A549 (cell line): ENCODE measurements around the gene KIF5A. TPM values are rescaled to one million over a fixed set of nuclear protein-coding genes. Genes with fewer than 3 reads are reported as not detected.

Source experiments
- ATAC-seq, 2 experiments: fragments of 200-7000 bp in 1 of 2; fragments of >200 bp in 1 of 2; cut with Nextera tagmentation in 1 of 2; cut with Tn5 transposase in 1 of 2; 3 replicates each; pipeline versions ENCODE4 v1.8.0 to v1.9.1; 2018 to 2020; ENCODE audit warnings: mild to moderate bottlenecking in 1 of 2, moderate library complexity in 1 of 2
- CTCF ChIA-PET: fragments of 300-600 bp; sonication (Branson Sonifier 250); formaldehyde crosslinking; extraction: SDS; loops from one replicate; lab custom pipeline; 2021; ENCODE audit warnings: antibody characterized with exemption, inconsistent platforms; lab: Yijun Ruan, JAX
- POLR2A ChIA-PET: fragments of 350-600 bp; formaldehyde crosslinking; extraction: SDS; loops from one replicate; lab custom pipeline; 2021; ENCODE audit warnings: antibody characterized with exemption, inconsistent platforms; lab: Yijun Ruan, JAX
- DNase-seq, 2 experiments: peaks; one replicate each; pipeline versions ENCODE4 v3.0.0 to v3.0.0-alpha.2; 2011 to 2016; ENCODE audit warnings: low read depth in 1 of 2, low spot score in 1 of 2
- FAIRE-seq: peaks from 2 replicates; lab custom pipeline; 2011; peaks lifted over from hg19 to GRCh38; lab: Jason Lieb, UNC
- H3K27ac ChIP-seq, 2 experiments: fragments of >200 bp; sonication (Bioruptor Twin); formaldehyde crosslinking; 3 replicates each; pipeline ENCODE4 v1.5.1; 2016 to 2017
- H3K4me1 ChIP-seq: fragments of >200 bp; sonication (Bioruptor Twin); formaldehyde crosslinking; 3 replicates; pipeline ENCODE4 v1.6.1; 2016
- H3K4me2 ChIP-seq: fragments of >200 bp; sonication (Bioruptor Twin); formaldehyde crosslinking; 3 replicates; pipeline ENCODE4 v1.6.1; 2016
- H3K4me3 ChIP-seq: fragments of >200 bp; sonication (Bioruptor Twin); formaldehyde crosslinking; 3 replicates; pipeline ENCODE4 v1.5.1; 2016
- H3K9me3 ChIP-seq: fragments of >200 bp; sonication (Bioruptor Twin); formaldehyde crosslinking; 3 replicates; pipeline ENCODE4 v1.6.1; 2016
- BCL3 ChIP-seq: fragments of >200 bp; sonication (Bioruptor Twin); formaldehyde crosslinking; IDR thresholded peaks from 3 replicates; pipeline ENCODE4 v1.6.1; 2016
- BHLHE40 ChIP-seq: IDR thresholded peaks from 2 replicates; pipeline ENCODE4 v1.6.1; 2012; ENCODE audit warnings: low read depth, low read length, inconsistent platforms
- CBX2 ChIP-seq: fragments of 200-600 bp; sonication (generic); IDR thresholded peaks from 2 replicates; pipeline ENCODE4 v1.6.1; 2016; ENCODE audit warnings: low read depth, mild to moderate bottlenecking, borderline replicate concordance
- EHF ChIP-seq: fragments of 250-450 bp; sonication (Bioruptor Pico); IDR thresholded peaks from 2 replicates; pipeline ENCODE4 v1.5.0; 2020; ENCODE audit warnings: mild to moderate bottlenecking
- EHMT2 ChIP-seq: fragments of 200-600 bp; sonication (generic); IDR thresholded peaks from 2 replicates; pipeline ENCODE4 v1.6.1; 2016; ENCODE audit warnings: antibody characterized with exemption, low read depth, mild to moderate bottlenecking, moderate library complexity
- ELK1 ChIP-seq: fragments of 150-350 bp; IDR thresholded peaks from 2 replicates; pipeline ENCODE4 v1.6.1; 2014; ENCODE audit warnings: low read depth, mild to moderate bottlenecking, low read length
- ESRRA ChIP-seq: fragments of 150-350 bp; IDR thresholded peaks from 2 replicates; pipeline ENCODE4 v1.6.1; 2014; ENCODE audit warnings: mild to moderate bottlenecking, low read length, borderline replicate concordance
- GATA3 ChIP-seq: IDR thresholded peaks from 2 replicates; pipeline ENCODE4 v1.6.1; 2012; ENCODE audit warnings: borderline replicate concordance
- HES2 ChIP-seq: fragments of >200 bp; sonication (Bioruptor Twin); formaldehyde crosslinking; IDR thresholded peaks from 2 replicates; pipeline ENCODE4 v1.6.1; 2016
- HMGXB4 ChIP-seq: fragments of 250-450 bp; sonication (Bioruptor Pico); IDR thresholded peaks from 2 replicates; pipeline ENCODE4 v1.5.0; 2021; ENCODE audit warnings: mild to moderate bottlenecking, moderate library complexity, borderline replicate concordance
- HOXB13 ChIP-seq: fragments of 250-450 bp; sonication (Bioruptor Pico); IDR thresholded peaks from 2 replicates; pipeline ENCODE4 v1.5.0; 2020; ENCODE audit warnings: low read depth, mild to moderate bottlenecking, moderate library complexity
- KDM1A ChIP-seq: fragments of 200-600 bp; sonication (generic); IDR thresholded peaks from 2 replicates; pipeline ENCODE4 v1.6.1; 2016; ENCODE audit warnings: low read depth, mild to moderate bottlenecking
- MAFK ChIP-seq: fragments of 450-650 bp; IDR thresholded peaks from 2 replicates; pipeline ENCODE4 v1.6.1; 2014; ENCODE audit not compliant: partially characterized antibody
- MAX ChIP-seq: IDR thresholded peaks from 2 replicates; pipeline ENCODE4 v1.6.1; 2012
- MYC ChIP-seq: IDR thresholded peaks from 2 replicates; pipeline ENCODE4 v1.6.1; 2012; ENCODE audit warnings: mild to moderate bottlenecking, inconsistent platforms, low read length, improper control_type of control experiment, borderline replicate concordance
- NR3C1 ChIP-seq: fragments of >200 bp; sonication (Bioruptor Twin); formaldehyde crosslinking; IDR thresholded peaks from 3 replicates; pipeline ENCODE4 v1.6.1; 2017
- PHF8 ChIP-seq: fragments of 200-600 bp; sonication (generic); IDR thresholded peaks from 2 replicates; pipeline ENCODE4 v1.6.1; 2016; ENCODE audit warnings: low read depth, mild to moderate bottlenecking, antibody characterized with exemption, moderate library complexity, borderline replicate concordance
- POLR2A ChIP-seq: IDR thresholded peaks from 2 replicates; pipeline ENCODE4 v1.6.1; 2012; ENCODE audit warnings: mild to moderate bottlenecking, low read length
- RAD21 ChIP-seq, 2 experiments: fragments of >200 bp in 1 of 2; sonication (Bioruptor Twin) in 1 of 2; formaldehyde crosslinking in 1 of 2; IDR thresholded peaks in 1 of 2; conservative IDR thresholded peaks in 1 of 2; 2 replicates in 1 of 2; 3 replicates in 1 of 2; pipeline ENCODE4 v1.6.1; 2012 to 2018; ENCODE audit warnings: inconsistent platforms in 1 of 2
- RARB ChIP-seq: fragments of 250-450 bp; sonication (Bioruptor Pico); IDR thresholded peaks from 2 replicates; pipeline ENCODE4 v1.8.0; 2021; ENCODE audit warnings: mild to moderate bottlenecking, moderate library complexity
- RCOR1 ChIP-seq: fragments of 150-350 bp; IDR thresholded peaks from 2 replicates; pipeline ENCODE4 v1.6.1; 2014; ENCODE audit warnings: antibody characterized with exemption, low read length, low read depth
- SREBF2 ChIP-seq: fragments of 450-650 bp; IDR thresholded peaks from 2 replicates; pipeline ENCODE4 v1.6.1; 2014; ENCODE audit warnings: mild to moderate bottlenecking, moderate library complexity
- TFCP2L1 ChIP-seq: fragments of 250-450 bp; sonication (Bioruptor Pico); IDR thresholded peaks from 2 replicates; pipeline ENCODE4 v1.5.0; 2021; ENCODE audit warnings: mild to moderate bottlenecking
- TP53 ChIP-seq: fragments of 250-450 bp; sonication (Bioruptor Pico); IDR thresholded peaks from 2 replicates; pipeline ENCODE4 v1.5.0; 2021; ENCODE audit warnings: mild to moderate bottlenecking, moderate library complexity
- ZFP36 ChIP-seq: fragments of 450-650 bp; IDR thresholded peaks from 2 replicates; pipeline ENCODE4 v1.6.1; 2014; ENCODE audit warnings: borderline replicate concordance; ENCODE audit not compliant: partially characterized antibody
- ZNF302 ChIP-seq: fragments of 250-450 bp; sonication (Bioruptor Pico); IDR thresholded peaks from 2 replicates; pipeline ENCODE4 v1.9.0; 2021; ENCODE audit warnings: inconsistent platforms, mild to moderate bottlenecking, moderate library complexity
- WGBS: methylation state at CpG from one replicate; pipeline ENCODE4 v1.1.6; 2017; ENCODE audit errors: missing lambda C conversion rate; 5-methylcytosine and 5-hydroxymethylcytosine counted together
- polyA plus RNA-seq, 4 experiments: library from polyadenylated mRNA; depleted of rRNA in 3 of 4; stranded (reverse); fragments of >200 nt; fragmentation: RNase III in 1 of 4; extraction: RNeasy Plus Mini Kit Qiagen cat#74134 plus additional on column Dnase treatment in 1 of 4; gene quantifications; 2 replicates in 3 of 4; 3 replicates in 1 of 4; pipeline ENCODE4 v1.2.3, GENCODE V29; 2011 to 2017
- TF ChIP-seq, protein P1 (sequence below): fragments of >200 bp; sonication (Bioruptor Twin); formaldehyde crosslinking; IDR thresholded peaks from 3 replicates; pipeline ENCODE4 v1.5.1; 2016

KIF5A gene
- polyA plus RNA-seq, 2 of the 4 experiments (the other 2 are of a cell fraction), result 0.61 to 0.89 TPM

- FAIRE-seq (no peak), ATAC-seq (no peak), DNase-seq (no peak)
- ChIA-PET POLR2A (interaction anchor here (0.9 kb wide), 1 partner anchor 15 kb away, joined by 3 read pairs; no protein-coding TSS in a partner anchor), CTCF (interaction anchor here (0.6 to 5.5 kb wide), 8 partner anchors 8 to 169 kb away, joined by 3 to 62 read pairs (median 4); no protein-coding TSS in a partner anchor)
- peaks cover 5% of the 10 kb centered on the region; the same call in 2 of the 3 replicates for H3K4me1 ChIP-seq
- H3K9me3 ChIP-seq, result no peaks in the 10 kb centered on the region
- no peak overlapping the region for H3K4me3 ChIP-seq
- TF ChIP-seq MYC, result no peak
- no peak for TF ChIP-seq ZNF302
- TF ChIP-seq PHF8, result no peak
- TF ChIP-seq BHLHE40, result no peak
- no peak for TF ChIP-seq HOXB13
- no peak for TF ChIP-seq MAX
- TF ChIP-seq ELK1, result no peak
- TF ChIP-seq EHMT2, result no peak
- no peak for TF ChIP-seq ZFP36
- no peak for TF ChIP-seq NR3C1
- TF ChIP-seq ESRRA, result no peak
- no peak for TF ChIP-seq KDM1A
- TF ChIP-seq TP53 (CRISPR knock-in tag), result no peak
- TF ChIP-seq RCOR1, result no peak
- H3K4me2 ChIP-seq, result no peak overlapping the region
- H3K27ac ChIP-seq, result no peak overlapping the region
- WGBS, result 94% methylated on average over 66 of the region's 67 CpGs
Observed at GRCh38 chr12:57627501-57628279, 77.8 kb downstream of the KIF5A start.

- H3K4me1 ChIP-seq, result peaks cover 9% of the 10 kb centered on the region
- POLR2A ChIA-PET, result interaction anchor here (0.9 kb wide), 1 partner anchor 15 kb away, joined by 3 read pairs; no protein-coding TSS in a partner anchor
- no peak for DNase-seq
- no peak overlapping the region for H3K4me2 ChIP-seq
- FAIRE-seq, result no peak
- no peak overlapping the region for H3K4me3 ChIP-seq
- ATAC-seq, result no peak
- no peak overlapping the region for H3K27ac ChIP-seq
- CTCF ChIA-PET, result interaction anchor here (0.6 to 5.5 kb wide), 11 partner anchors 9 to 170 kb away, joined by 3 to 62 read pairs (median 4); no protein-coding TSS in a partner anchor
- 93% methylated on average over 29 of the region's 29 CpGs for WGBS
- H3K9me3 ChIP-seq, result no peaks in the 10 kb centered on the region
- TF ChIP-seq GATA3 (no peak), POLR2A (no peak), BCL3 (no peak), RARB (no peak), HMGXB4 (CRISPR knock-in tag) (no peak), MAFK (no peak), EHF (CRISPR knock-in tag) (no peak), MYC (no peak), MAX (no peak), SREBF2 (no peak), HES2 (no peak), RAD21 (conservative IDR thresholded peaks at IDR 0.05 in 1 of 2, IDR thresholded peaks at IDR 0.05 in 1 of 2) (no peak), CBX2 (no peak), TFCP2L1 (no peak)
- TF ChIP-seq, protein P1, sequence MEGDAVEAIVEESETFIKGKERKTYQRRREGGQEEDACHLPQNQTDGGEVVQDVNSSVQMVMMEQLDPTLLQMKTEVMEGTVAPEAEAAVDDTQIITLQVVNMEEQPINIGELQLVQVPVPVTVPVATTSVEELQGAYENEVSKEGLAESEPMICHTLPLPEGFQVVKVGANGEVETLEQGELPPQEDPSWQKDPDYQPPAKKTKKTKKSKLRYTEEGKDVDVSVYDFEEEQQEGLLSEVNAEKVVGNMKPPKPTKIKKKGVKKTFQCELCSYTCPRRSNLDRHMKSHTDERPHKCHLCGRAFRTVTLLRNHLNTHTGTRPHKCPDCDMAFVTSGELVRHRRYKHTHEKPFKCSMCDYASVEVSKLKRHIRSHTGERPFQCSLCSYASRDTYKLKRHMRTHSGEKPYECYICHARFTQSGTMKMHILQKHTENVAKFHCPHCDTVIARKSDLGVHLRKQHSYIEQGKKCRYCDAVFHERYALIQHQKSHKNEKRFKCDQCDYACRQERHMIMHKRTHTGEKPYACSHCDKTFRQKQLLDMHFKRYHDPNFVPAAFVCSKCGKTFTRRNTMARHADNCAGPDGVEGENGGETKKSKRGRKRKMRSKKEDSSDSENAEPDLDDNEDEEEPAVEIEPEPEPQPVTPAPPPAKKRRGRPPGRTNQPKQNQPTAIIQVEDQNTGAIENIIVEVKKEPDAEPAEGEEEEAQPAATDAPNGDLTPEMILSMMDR, result no peak
Observed at GRCh38 chr12:57628280-57629191, 78.7 kb downstream of the KIF5A start.
